ENCODE results near the gene MRPL36.
A peak's percentile ranks its signal among the peaks of the same experiment; 100 is the strongest.
"Not testable (repeated sequence)": the region's sequence is repeated elsewhere in the genome, so short reads cannot be mapped to it uniquely, and the experiment has no call there.

MRPL36 gene

GRCh38 chr5:1801222-1801966 is 1.8 kb upstream of the MRPL36 start, which contains the start of gene NDUFS6:
NDUFS6 (plus strand) TSS chr5:1801407; CDS start chr5:1801418, 11 bp downstream.
- peaks cover 20% of the 10 kb centered on the region; the same call in 1 of the 2 replicates for H3K36me3 ChIP-seq (ENCODE audit: insufficient read depth)
- H3K4me3 ChIP-seq (IDR thresholded peaks at IDR 0.05; ENCODE audit: insufficient read depth, low read depth, low read length): no peak within 1 kb of the TSS
- H2AFZ ChIP-seq (ENCODE audit: low read depth): peak within 1 kb of the TSS; percentile 76
- no peaks in the 10 kb centered on the region for H3K27me3 ChIP-seq (ENCODE audit: insufficient read depth, low read depth)
- H3K9ac ChIP-seq: peak within 1 kb of the TSS; percentile 90
- H3K4me1 ChIP-seq (ENCODE audit: low read depth, poor library complexity, severe bottlenecking): peaks cover 22% of the 10 kb centered on the region
- no peaks in the 10 kb centered on the region for H4K20me1 ChIP-seq (ENCODE audit: insufficient read depth)
- peaks cover 80% of the 10 kb centered on the region for H3K79me2 ChIP-seq (ENCODE audit: insufficient read depth, low read depth)
- H3K27ac ChIP-seq: peak within 1 kb of the TSS; percentile 70
- peak within 1 kb of the TSS; percentile 94 for H3K4me2 ChIP-seq
- no peak for TF ChIP-seq CTCF (conservative IDR thresholded peaks at IDR 0.05; ENCODE audit: low read depth, low read length)

GRCh38 chr5:1800472-1801221 is 1.0 kb upstream of the MRPL36 start:
- TF ChIP-seq CTCF (conservative IDR thresholded peaks at IDR 0.05; ENCODE audit: low read depth, low read length): no peak
- Histone ChIP-seq H3K27me3 (ENCODE audit: insufficient read depth, low read depth) (no peaks in the 10 kb centered on the region), H2AFZ (ENCODE audit: low read depth) (peak overlapping the region; percentile 76), H3K4me2 (peak overlapping the region; percentile 94), H4K20me1 (ENCODE audit: insufficient read depth) (no peaks in the 10 kb centered on the region), H3K36me3 (ENCODE audit: insufficient read depth) (peaks cover 15% of the 10 kb centered on the region; the same call in 1 of the 2 replicates), H3K4me1 (ENCODE audit: low read depth, poor library complexity, severe bottlenecking) (peaks cover 22% of the 10 kb centered on the region), H3K4me3 (IDR thresholded peaks at IDR 0.05; ENCODE audit: insufficient read depth, low read depth, low read length) (no peak overlapping the region), H3K27ac (peak overlapping the region; percentile 70), H3K79me2 (ENCODE audit: insufficient read depth, low read depth) (peaks cover 73% of the 10 kb centered on the region), H3K9ac (peak overlapping the region; percentile 90)

- Histone ChIP-seq H3K36me3 (ENCODE audit: insufficient read depth) (peaks cover 11% of the 10 kb centered on the region; the same call in 1 of the 2 replicates), H3K9ac (peak overlapping the region; percentile 90), H3K27me3 (ENCODE audit: insufficient read depth, low read depth) (no peaks in the 10 kb centered on the region), H2AFZ (ENCODE audit: low read depth) (no peak overlapping the region), H3K27ac (peak overlapping the region; percentile 61), H3K4me3 (IDR thresholded peaks at IDR 0.05; ENCODE audit: insufficient read depth, low read depth, low read length) (no peak overlapping the region), H3K4me1 (ENCODE audit: low read depth, poor library complexity, severe bottlenecking) (peaks cover 23% of the 10 kb centered on the region), H3K4me2 (peak overlapping the region; percentile 77), H4K20me1 (ENCODE audit: insufficient read depth) (no peaks in the 10 kb centered on the region), H3K79me2 (ENCODE audit: insufficient read depth, low read depth) (peaks cover 59% of the 10 kb centered on the region)
- TF ChIP-seq CTCF (conservative IDR thresholded peaks at IDR 0.05; ENCODE audit: low read depth, low read length): no peak
Observed at GRCh38 chr5:1799110-1799601, 481 bp downstream of the MRPL36 start.

- H2AFZ ChIP-seq (ENCODE audit: low read depth); H3K4me3 ChIP-seq (IDR thresholded peaks at IDR 0.05; ENCODE audit: insufficient read depth, low read depth, low read length); H4K20me1 ChIP-seq (ENCODE audit: insufficient read depth); H3K27me3 ChIP-seq (ENCODE audit: insufficient read depth, low read depth); H3K36me3 ChIP-seq (ENCODE audit: insufficient read depth): not testable (repeated sequence)
- Histone ChIP-seq H3K27ac (peak overlapping the region; percentile 61; the same call in 1 of the 2 replicates), H3K4me2 (peak overlapping the region; percentile 77), H3K79me2 (ENCODE audit: insufficient read depth, low read depth) (peaks cover 53% of the 10 kb centered on the region), H3K9ac (peak overlapping the region; percentile 90; the same call in 1 of the 2 replicates), H3K4me1 (ENCODE audit: low read depth, poor library complexity, severe bottlenecking) (peaks cover 29% of the 10 kb centered on the region)
Observed at GRCh38 chr5:1798589-1798988, 1.0 kb downstream of the MRPL36 start.
